DMS79 (cell line): ENCODE results near the gene CD300H.
"Not testable (repeated sequence)": the region's sequence is repeated elsewhere in the genome, so short reads cannot be mapped to it uniquely, and the experiment has no call there.

ENCODE experiments used
- DNase-seq: peaks from one replicate; lab custom pipeline; 2025; lab: John Stamatoyannopoulos, UW

The CD300H gene

GRCh38 chr17:74526681-74527080, 40.6 kb downstream of the CD300H start:
- DNase-seq = no peak

DNA sequence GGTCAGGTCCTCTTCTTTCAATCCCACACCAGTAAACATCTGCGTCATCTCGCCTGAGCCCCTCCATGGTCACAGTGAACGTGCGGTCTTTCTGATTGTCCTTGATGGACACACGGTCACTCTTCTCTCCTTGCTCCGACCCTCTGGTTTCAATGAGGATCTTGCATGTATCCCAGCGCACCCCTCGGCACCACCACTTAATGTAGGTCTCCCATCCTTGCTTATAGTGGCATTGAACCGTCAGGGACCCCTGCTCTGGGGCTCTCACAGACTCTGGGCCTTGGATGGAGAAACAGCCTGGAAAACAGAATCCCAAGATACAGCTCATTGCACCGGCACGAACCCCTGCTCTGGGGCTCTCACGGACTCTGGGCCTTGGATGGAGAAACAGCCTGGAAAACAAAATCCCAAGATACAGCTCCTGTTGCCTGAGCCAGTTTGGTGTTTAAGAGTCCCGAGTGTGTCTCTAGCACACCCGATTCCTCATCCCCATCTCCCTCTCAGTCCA, 41.5 kb downstream of the CD300H start:
- DNase-seq = no peak

GRCh38 chr17:74525465-74525725, 41.9 kb downstream of the CD300H start:
- no peak for DNase-seq

GRCh38 chr17:74524653-74525464, 42.5 kb downstream of the CD300H start:
- DNase-seq = no peak

DNA sequence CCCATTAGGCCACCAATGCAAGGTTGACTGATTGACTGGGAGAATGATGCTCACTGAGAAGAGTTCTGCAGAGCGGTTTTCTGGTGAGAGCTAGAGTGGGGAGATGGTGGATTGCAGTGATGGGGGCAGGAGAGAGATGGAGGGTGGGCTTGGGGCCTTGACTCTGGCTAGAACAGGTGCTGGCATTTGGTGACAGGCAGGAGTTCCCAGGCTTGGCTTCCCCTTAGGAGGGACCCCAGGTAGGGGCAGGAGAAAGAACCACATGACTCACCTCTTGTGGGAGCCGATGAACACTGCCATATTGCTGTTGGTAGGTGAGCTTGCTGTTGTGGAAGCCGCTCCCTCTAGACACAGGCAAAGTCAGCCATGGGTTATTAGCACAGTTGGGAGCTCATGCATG, 44.0 kb downstream of the CD300H start:
- DNase-seq = no peak

DNA sequence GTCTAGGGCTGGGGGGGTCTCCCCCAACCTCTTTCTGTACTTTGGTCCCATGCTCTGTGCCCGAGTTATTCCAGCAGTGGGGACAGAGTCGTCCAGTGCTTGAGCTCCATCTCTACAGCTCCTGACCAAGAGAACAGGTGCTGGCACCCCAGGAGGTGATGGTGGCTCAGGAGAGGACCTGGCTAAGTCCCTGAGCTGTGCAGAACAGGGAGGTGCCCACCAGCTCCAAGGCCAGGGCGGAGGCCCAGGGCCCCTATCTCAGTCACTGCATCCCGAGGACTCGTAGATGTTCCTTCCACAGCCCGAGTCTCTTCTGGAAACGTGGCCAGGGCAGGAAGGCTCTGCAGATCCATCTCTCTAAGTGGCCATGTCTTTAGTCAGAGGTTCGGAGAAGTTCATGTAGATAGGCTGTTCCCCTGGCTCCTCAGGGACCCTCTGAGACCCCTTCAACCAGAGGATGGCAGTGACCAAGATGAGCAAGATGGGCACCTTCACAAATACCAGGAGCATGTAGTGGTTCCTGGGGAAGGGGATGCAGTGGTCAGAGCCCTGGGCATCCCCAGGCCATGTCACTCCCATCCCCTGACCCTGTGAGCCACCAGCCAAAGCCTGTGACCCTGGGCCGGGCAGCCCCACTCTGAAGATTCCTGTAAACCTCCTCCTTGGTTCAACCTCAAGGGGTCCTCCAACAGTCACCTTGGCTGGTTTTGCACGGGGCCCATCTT, 44.8 kb downstream of the CD300H start:
- DNase-seq = no peak

GRCh38 chr17:74521701-74522201, 45.6 kb downstream of the CD300H start:
- no peak for DNase-seq

DNA sequence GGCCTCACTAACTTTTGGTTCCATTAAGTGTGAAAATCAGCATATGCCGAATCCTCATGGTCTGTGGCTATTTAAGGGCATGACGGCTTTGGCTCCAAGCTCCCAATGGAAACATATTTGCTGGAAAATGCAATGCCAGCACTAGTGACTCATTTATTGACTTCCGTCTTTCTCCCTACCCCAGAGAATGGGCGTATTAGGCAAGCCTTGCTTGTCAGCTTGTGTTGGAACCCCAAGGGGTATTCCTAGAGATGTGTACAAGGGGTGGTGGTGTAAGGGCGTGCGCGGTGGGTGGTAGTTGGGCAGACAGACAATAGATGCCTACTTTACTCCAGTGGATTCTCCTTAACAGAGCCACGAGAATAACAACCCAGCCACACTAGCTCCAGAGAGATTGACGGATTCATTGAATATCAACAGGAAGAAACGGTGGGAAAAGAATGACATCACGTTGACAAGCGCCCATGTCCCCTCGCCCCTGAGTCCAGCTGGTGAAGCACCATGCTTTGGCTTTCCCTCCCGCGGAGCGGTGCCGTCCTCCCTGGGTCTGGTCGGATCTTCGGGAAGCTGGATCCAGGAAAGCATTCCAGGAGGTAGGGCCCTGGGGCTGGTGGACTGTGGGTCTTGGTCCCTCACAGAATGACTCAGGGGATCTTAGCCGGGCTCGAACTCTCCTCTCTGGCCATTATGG, 46.4 kb downstream of the CD300H start:
- DNase-seq = no peak

- DNase-seq = no peak
These were observed 47.3 kb downstream of the CD300H start for GRCh38 chr17:74520016-74520434.

GRCh38 chr17:74518413-74518981, 48.8 kb downstream of the CD300H start:
- DNase-seq = not testable (repeated sequence)

GRCh38 chr17:74516561-74517328, 50.6 kb downstream of the CD300H start:
- DNase-seq = no peak

GRCh38 chr17:74515941-74516340, 51.4 kb downstream of the CD300H start:
- no peak for DNase-seq

GRCh38 chr17:74514632-74515334, 52.5 kb downstream of the CD300H start:
- DNase-seq = no peak

DNA sequence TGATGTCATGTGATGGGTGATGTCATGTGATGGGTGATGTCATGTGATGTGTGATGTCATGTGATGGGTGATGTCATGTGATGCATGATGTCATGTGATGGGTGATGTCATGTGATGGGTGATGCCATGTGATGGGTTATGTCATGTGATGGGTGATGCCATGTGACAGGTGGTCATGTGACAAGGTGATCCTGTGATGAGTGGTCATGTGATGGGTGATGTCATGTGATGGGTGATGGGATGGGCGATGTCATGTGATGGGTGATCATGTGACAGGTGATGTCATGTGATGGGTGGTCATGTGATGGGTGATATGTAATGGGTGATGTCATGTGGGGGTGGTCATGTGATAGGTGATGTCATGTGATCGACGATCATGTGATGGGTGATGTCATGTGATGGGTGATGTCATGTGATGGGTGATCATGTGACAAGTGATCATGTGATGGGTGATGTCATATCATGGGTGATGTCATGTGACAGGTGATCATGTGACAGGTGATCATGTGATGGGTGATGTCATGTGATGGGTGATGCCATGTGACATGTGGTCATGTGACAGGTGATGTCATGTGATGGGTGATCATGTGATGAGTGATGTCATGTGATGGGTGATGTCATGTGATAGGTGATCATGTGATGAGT, 53.2 kb downstream of the CD300H start:
- DNase-seq = no peak

DNA sequence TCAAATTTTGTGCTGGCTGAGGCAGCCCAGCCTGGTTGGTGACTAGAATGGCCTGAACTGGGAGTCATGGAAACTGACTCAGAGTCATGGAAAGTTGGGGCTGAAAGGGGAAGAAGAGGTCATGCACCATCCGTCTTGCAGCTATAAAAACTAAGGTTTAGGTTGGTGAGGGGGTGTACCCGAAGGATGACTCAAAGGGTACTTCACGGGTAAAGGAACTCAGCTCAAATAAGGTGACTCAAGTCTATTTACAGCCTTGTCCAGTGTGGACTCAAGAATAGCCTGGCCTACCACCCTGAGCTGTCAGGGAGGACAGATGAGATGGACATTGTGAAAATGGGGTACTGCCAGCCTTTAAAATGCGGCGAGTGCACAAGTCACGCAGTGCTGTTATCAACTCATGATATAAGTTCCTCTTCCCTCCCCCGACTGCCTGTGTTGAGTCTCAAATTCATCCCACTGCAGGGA, 54.7 kb downstream of the CD300H start:
- DNase-seq = no peak

- DNase-seq = no peak
These were observed 55.3 kb downstream of the CD300H start for GRCh38 chr17:74512036-74512435.
